Vagina (tissue), 2 donors: Measurements from ENCODE around the gene FRMD3. TPM values are rescaled to one million over a fixed set of nuclear protein-coding genes. Genes with fewer than 3 reads are reported as not detected.

Source experiments
- DNase-seq, 2 donors: peaks; one replicate each; pipeline ENCODE4 v3.0.0-alpha.2; 2017; ENCODE audit errors: extremely low spot score in 2 of 2
- H3K27ac ChIP-seq: fragments of 200-600 bp; sonication (generic); one replicate; pipeline ENCODE4 v1.5.1; 2019
- H3K27me3 ChIP-seq: fragments of 200-600 bp; sonication (generic); one replicate; pipeline ENCODE4 v1.5.1; 2019
- H3K36me3 ChIP-seq, 2 donors: fragments of 200-600 bp; sonication (generic); one replicate each; pipeline ENCODE4 v1.5.1; 2017 to 2019
- H3K4me1 ChIP-seq: fragments of 200-600 bp; sonication (generic); one replicate; pipeline ENCODE4 v1.5.1; 2019
- H3K4me3 ChIP-seq, 2 donors: fragments of 200-600 bp; sonication (generic); 1 replicate in 1 of 2; 2 replicates in 1 of 2; pipeline ENCODE4 v1.5.1; 2016 to 2019
- H3K9me3 ChIP-seq: fragments of 200-600 bp; sonication (generic); one replicate; pipeline ENCODE4 v1.5.1; 2019
- POLR2A ChIP-seq, 2 donors: fragments of 450-650 bp; IDR thresholded peaks; one replicate each; pipeline ENCODE4 v1.6.1; 2017; ENCODE audit warnings: antibody characterized with exemption in 2 of 2, mild to moderate bottlenecking in 2 of 2, moderate library complexity in 2 of 2
- POLR2AphosphoS5 ChIP-seq, 2 donors: sonication (generic); formaldehyde crosslinking; IDR thresholded peaks; one replicate each; pipeline ENCODE4 v1.9.0; 2017; ENCODE audit warnings: antibody characterized with exemption in 2 of 2, mild to moderate bottlenecking in 2 of 2, low read depth in 1 of 2; ENCODE audit not compliant: insufficient read depth in 1 of 2
- intact Hi-C: fragments of 100-400 bp; cut with DNase I; formaldehyde crosslinking; loops from one replicate; pipeline ENCODE4 v1.15.1; 2023
- total RNA-seq: library from RNA; depleted of rRNA; stranded (reverse); fragments of >200 nt; gene quantifications from one replicate; pipeline ENCODE4 v1.2.3, GENCODE V29; 2016
- TF ChIP-seq, protein P1 (sequence below), 3 experiments: fragments of 450-650 bp in 2 of 3; fragments of 200-600 bp in 1 of 3; sonication (generic) in 1 of 3; IDR thresholded peaks; one replicate each; pipeline ENCODE4 v1.5.1; 2017 to 2019; ENCODE audit warnings: antibody characterized with exemption in 3 of 3, mild to moderate bottlenecking in 2 of 3, moderate library complexity in 2 of 3

The FRMD3 gene
- total RNA-seq, 1 donor from 2014 or later = 13.8 TPM

- no peak for TF ChIP-seq POLR2A (IDR thresholded peaks at IDR 0.05)
- TF ChIP-seq, protein P1, sequence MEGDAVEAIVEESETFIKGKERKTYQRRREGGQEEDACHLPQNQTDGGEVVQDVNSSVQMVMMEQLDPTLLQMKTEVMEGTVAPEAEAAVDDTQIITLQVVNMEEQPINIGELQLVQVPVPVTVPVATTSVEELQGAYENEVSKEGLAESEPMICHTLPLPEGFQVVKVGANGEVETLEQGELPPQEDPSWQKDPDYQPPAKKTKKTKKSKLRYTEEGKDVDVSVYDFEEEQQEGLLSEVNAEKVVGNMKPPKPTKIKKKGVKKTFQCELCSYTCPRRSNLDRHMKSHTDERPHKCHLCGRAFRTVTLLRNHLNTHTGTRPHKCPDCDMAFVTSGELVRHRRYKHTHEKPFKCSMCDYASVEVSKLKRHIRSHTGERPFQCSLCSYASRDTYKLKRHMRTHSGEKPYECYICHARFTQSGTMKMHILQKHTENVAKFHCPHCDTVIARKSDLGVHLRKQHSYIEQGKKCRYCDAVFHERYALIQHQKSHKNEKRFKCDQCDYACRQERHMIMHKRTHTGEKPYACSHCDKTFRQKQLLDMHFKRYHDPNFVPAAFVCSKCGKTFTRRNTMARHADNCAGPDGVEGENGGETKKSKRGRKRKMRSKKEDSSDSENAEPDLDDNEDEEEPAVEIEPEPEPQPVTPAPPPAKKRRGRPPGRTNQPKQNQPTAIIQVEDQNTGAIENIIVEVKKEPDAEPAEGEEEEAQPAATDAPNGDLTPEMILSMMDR (IDR thresholded peaks at IDR 0.05) = no peak
- TF ChIP-seq POLR2AphosphoS5 (IDR thresholded peaks at IDR 0.05; ENCODE audit: insufficient read depth in 1 of 2, low read depth in 1 of 2) = no peak
- H3K27ac ChIP-seq = no peak overlapping the region
- H3K27me3 ChIP-seq = no peaks in the 10 kb centered on the region
- H3K36me3 ChIP-seq = no peaks in the 10 kb centered on the region
- H3K9me3 ChIP-seq = no peaks in the 10 kb centered on the region
- DNase-seq = no peak
- intact Hi-C loops = no loop called here
- peaks cover 12% of the 10 kb centered on the region for H3K4me1 ChIP-seq
- no peak overlapping the region for H3K4me3 ChIP-seq
Measured at GRCh38 chr9:83285445-83286225, 252.6 kb downstream of the FRMD3 start.

- H3K36me3 ChIP-seq = no peaks in the 10 kb centered on the region
- TF ChIP-seq POLR2AphosphoS5 (IDR thresholded peaks at IDR 0.05; ENCODE audit: insufficient read depth in 1 of 2, low read depth in 1 of 2) = no peak
- TF ChIP-seq, protein P1 (IDR thresholded peaks at IDR 0.05) = no peak
- TF ChIP-seq POLR2A (IDR thresholded peaks at IDR 0.05) = no peak
- no peaks in the 10 kb centered on the region for H3K27me3 ChIP-seq
- H3K4me3 ChIP-seq = no peak overlapping the region
- no peak for DNase-seq
- no peaks in the 10 kb centered on the region for H3K9me3 ChIP-seq
- no peak overlapping the region for H3K27ac ChIP-seq
- H3K4me1 ChIP-seq = peaks cover 16% of the 10 kb centered on the region
- intact Hi-C loops = no loop called here
Measured at GRCh38 chr9:83284746-83285145, 253.5 kb downstream of the FRMD3 start.

- Histone ChIP-seq H3K27ac (no peak overlapping the region), H3K4me1 (peaks cover 16% of the 10 kb centered on the region), H3K27me3 (no peaks in the 10 kb centered on the region), H3K4me3 (no peak overlapping the region), H3K9me3 (no peaks in the 10 kb centered on the region), H3K36me3 (no peaks in the 10 kb centered on the region)
- intact Hi-C loops = no loop called here
- TF ChIP-seq, protein P1 (IDR thresholded peaks at IDR 0.05) = no peak
- TF ChIP-seq POLR2A (IDR thresholded peaks at IDR 0.05) (no peak), POLR2AphosphoS5 (IDR thresholded peaks at IDR 0.05; ENCODE audit: insufficient read depth in 1 of 2, low read depth in 1 of 2) (no peak)
- no peak for DNase-seq
Measured at GRCh38 chr9:83283528-83283927, 254.7 kb downstream of the FRMD3 start.

DNA sequence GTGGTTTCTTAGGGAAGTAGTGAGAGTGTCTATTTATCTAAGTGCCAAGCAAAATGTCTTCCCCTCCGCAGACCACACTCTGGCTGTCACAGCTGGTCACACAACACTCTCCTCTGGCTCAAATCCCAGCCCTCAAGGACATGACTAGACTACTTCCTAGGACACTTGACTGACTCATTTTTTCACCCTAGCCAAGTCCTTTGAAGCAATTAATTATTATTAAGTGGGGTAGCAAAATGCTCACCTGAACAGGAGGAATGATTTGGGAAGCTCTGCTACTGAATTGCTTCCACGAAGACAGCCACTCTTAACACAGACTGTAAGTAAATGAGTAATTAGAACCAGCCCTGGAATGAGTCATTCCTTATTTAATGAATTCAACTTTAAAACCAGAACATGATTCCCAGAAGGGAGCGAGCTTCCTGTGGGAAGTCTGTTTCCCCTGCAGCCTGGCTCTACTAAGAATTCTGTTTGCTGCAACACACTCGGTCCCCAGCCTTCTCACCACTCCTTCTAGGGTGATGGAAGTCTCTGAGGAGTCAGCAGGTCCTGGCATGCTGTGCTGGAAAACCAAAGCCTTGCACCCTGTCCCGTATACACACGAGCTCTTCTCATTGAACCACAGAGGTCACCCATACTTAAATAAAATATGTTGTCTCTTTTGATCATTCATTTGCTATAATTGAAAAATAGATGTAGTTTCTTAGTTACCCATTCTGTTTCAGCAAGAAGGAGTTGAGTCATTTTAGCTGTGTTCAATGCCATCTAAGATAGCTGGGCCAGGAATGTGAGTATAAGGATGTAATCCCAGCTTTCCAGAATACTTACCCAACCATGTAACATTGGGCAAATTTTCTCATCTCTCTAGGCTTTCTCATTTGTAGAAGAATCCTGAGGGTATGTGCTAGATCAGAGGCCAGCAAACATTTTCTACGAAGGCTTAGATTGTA is 256.6 kb downstream of the FRMD3 start:
- Histone ChIP-seq H3K27me3 (no peaks in the 10 kb centered on the region), H3K4me3 (no peak overlapping the region), H3K9me3 (no peaks in the 10 kb centered on the region), H3K36me3 (no peaks in the 10 kb centered on the region), H3K4me1 (peaks cover 16% of the 10 kb centered on the region), H3K27ac (no peak overlapping the region)
- TF ChIP-seq POLR2AphosphoS5 (IDR thresholded peaks at IDR 0.05; ENCODE audit: insufficient read depth in 1 of 2, low read depth in 1 of 2) (no peak), POLR2A (IDR thresholded peaks at IDR 0.05) (no peak)
- intact Hi-C loops = no loop called here
- no peak for DNase-seq

DNA sequence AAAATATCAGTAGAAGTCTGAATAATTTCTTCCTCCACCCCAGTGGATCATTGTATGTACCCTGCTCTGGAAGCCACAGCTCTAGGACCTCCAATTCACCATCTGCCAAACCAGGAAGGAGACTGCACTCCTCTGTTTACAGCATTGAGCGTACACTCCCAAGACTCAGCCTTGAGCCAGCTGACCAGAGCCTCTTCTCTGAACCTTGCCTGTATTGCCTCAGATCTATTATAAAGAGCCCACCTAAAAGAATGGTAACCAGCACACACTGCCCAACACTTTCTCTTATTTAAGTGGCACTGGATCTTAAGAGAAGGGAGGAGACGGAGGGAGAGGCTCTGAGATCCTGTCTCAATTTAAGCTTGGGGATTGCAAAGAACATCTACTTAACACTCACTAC is 257.4 kb downstream of the FRMD3 start:
- no peak for DNase-seq
- TF ChIP-seq, protein P1 (IDR thresholded peaks at IDR 0.05) = no peak
- TF ChIP-seq POLR2A (IDR thresholded peaks at IDR 0.05) (no peak), POLR2AphosphoS5 (IDR thresholded peaks at IDR 0.05; ENCODE audit: insufficient read depth in 1 of 2, low read depth in 1 of 2) (no peak)
- no peaks in the 10 kb centered on the region for H3K9me3 ChIP-seq
- H3K4me3 ChIP-seq = no peak overlapping the region
- H3K4me1 ChIP-seq = peaks cover 16% of the 10 kb centered on the region
- no peaks in the 10 kb centered on the region for H3K36me3 ChIP-seq
- no peaks in the 10 kb centered on the region for H3K27me3 ChIP-seq
- no peak overlapping the region for H3K27ac ChIP-seq
- intact Hi-C loops = no loop called here
